Subcutaneous adipose tissue (tissue), 4 donors: ENCODE results near the gene ZNF865. TPM values are rescaled to one million over a fixed set of nuclear protein-coding genes. Genes with fewer than 3 reads are reported as not detected.

ENCODE experiments used
- total RNA-seq, 4 donors: library from RNA; depleted of rRNA; stranded (reverse); fragments of >200 nt; gene quantifications; one replicate each; pipeline ENCODE4 v1.1.0, GENCODE V29; 2016
- TF ChIP-seq, protein P1 (sequence below): fragments of 450-650 bp; IDR thresholded peaks from one replicate; pipeline ENCODE4 v1.5.1; 2016; ENCODE audit warnings: low read depth, mild to moderate bottlenecking, control low read depth, antibody characterized with exemption, moderate library complexity

ZNF865 gene
- total RNA-seq, 4 donors from 2014 or later, result 1.8 to 8.9 (median 3.6) TPM

GRCh38 chr19:55651236-55651635 is 45.8 kb downstream of the ZNF865 start:
- TF ChIP-seq, protein P1, sequence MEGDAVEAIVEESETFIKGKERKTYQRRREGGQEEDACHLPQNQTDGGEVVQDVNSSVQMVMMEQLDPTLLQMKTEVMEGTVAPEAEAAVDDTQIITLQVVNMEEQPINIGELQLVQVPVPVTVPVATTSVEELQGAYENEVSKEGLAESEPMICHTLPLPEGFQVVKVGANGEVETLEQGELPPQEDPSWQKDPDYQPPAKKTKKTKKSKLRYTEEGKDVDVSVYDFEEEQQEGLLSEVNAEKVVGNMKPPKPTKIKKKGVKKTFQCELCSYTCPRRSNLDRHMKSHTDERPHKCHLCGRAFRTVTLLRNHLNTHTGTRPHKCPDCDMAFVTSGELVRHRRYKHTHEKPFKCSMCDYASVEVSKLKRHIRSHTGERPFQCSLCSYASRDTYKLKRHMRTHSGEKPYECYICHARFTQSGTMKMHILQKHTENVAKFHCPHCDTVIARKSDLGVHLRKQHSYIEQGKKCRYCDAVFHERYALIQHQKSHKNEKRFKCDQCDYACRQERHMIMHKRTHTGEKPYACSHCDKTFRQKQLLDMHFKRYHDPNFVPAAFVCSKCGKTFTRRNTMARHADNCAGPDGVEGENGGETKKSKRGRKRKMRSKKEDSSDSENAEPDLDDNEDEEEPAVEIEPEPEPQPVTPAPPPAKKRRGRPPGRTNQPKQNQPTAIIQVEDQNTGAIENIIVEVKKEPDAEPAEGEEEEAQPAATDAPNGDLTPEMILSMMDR, result no peak

GRCh38 chr19:55652311-55653128 is 47.1 kb downstream of the ZNF865 start:
- TF ChIP-seq, protein P1, result no peak

GRCh38 chr19:55653651-55654322 is 48.3 kb downstream of the ZNF865 start:
- TF ChIP-seq, protein P1, result no peak

- TF ChIP-seq, protein P1, result no peak
These were observed 48.9 kb downstream of the ZNF865 start for GRCh38 chr19:55654323-55654867.

GRCh38 chr19:55654868-55655647 is 49.6 kb downstream of the ZNF865 start, which contains the start of gene U2AF2:
U2AF2 (plus strand) TSS chr19:55655035; CDS start chr19:55655105, 70 bp downstream.
- TF ChIP-seq, protein P1, result no peak

- TF ChIP-seq, protein P1, result no peak
These were observed 50.2 kb downstream of the ZNF865 start for GRCh38 chr19:55655648-55656040.
